ENCODE data around the gene KIF3C.
"Not testable (repeated sequence)": the region's sequence is repeated elsewhere in the genome, so short reads cannot be mapped to it uniquely, and the experiment has no call there.

DNA sequence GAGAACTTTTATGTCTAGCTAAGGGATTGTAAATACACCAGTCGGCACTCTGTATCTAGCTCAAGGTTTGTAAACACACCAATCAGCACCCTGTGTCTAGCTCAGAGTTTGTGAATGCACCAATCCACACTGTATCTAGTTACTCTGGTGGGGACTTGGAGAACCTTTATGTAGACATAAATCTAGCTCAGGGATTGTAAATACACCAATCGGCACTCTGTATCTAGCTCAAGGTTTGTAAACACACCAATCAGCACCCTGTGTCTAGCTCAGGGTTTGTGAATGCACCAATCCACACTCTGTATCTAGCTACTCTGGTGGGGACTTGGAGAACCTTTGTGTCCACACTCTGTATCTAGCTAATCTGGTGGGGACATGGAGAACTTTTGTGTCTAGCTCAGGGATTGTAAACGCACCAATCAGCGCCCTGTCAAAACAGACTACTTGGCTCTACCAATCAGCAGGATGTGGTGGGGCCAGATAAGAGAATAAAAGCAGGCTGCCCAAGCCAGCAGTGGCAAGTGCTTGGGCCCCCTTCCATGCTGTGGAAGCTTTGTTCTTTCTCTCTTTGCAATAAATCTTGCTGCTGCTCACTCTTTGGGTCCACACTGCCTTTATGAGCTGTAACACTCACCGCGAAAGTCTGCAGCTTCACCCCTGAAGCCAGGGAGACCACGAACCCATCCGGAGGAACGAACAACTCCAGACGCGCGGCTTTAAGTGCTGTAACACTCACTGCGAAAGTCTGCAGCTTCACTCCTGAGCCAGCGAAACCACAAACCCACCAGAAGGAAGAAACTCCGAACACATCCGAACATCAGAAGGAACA is 66.1 kb downstream of the KIF3C start:
- TF ChIP-seq, protein P1, sequence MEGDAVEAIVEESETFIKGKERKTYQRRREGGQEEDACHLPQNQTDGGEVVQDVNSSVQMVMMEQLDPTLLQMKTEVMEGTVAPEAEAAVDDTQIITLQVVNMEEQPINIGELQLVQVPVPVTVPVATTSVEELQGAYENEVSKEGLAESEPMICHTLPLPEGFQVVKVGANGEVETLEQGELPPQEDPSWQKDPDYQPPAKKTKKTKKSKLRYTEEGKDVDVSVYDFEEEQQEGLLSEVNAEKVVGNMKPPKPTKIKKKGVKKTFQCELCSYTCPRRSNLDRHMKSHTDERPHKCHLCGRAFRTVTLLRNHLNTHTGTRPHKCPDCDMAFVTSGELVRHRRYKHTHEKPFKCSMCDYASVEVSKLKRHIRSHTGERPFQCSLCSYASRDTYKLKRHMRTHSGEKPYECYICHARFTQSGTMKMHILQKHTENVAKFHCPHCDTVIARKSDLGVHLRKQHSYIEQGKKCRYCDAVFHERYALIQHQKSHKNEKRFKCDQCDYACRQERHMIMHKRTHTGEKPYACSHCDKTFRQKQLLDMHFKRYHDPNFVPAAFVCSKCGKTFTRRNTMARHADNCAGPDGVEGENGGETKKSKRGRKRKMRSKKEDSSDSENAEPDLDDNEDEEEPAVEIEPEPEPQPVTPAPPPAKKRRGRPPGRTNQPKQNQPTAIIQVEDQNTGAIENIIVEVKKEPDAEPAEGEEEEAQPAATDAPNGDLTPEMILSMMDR (IDR thresholded peaks at IDR 0.05; ENCODE audit: low read length) = not testable (repeated sequence)
- TF ChIP-seq EZH2 (IDR thresholded peaks at IDR 0.05; ENCODE audit: borderline replicate concordance, low read length) = not testable (repeated sequence)
